C4-2B (cell line): Measurements from ENCODE around the gene TAF15.

Experiments used
- H3K27ac ChIP-seq: fragments of 450-650 bp; 2 replicates; pipeline ENCODE4 v1.5.1; 2017
- CTCF ChIP-seq: fragments of 450-650 bp; conservative IDR thresholded peaks from 2 replicates; pipeline ENCODE4 v1.5.1; 2017; ENCODE audit warnings: mild to moderate bottlenecking
- ZFX ChIP-seq: fragments of 450-650 bp; IDR thresholded peaks from 2 replicates; pipeline ENCODE4 v1.6.1; 2017

Gene TAF15

GRCh38 chr17:35865412-35866340 lies 56.4 kb downstream of the TAF15 start:
- no peak overlapping the region for H3K27ac ChIP-seq

GRCh38 chr17:35866341-35866950 lies 57.2 kb downstream of the TAF15 start:
- no peak overlapping the region for H3K27ac ChIP-seq
- TF ChIP-seq ZFX: no peak
- no peak for TF ChIP-seq CTCF

More at GRCh38 chr17:35865412-35866340, 56.4 kb downstream of the TAF15 start:
- TF ChIP-seq CTCF (no peak), ZFX (no peak)

- no peak overlapping the region for H3K27ac ChIP-seq
- TF ChIP-seq ZFX (no peak), CTCF (no peak)
These were observed 58.3 kb downstream of the TAF15 start for GRCh38 chr17:35867574-35867973.

GRCh38 chr17:35868737-35869136 lies 59.5 kb downstream of the TAF15 start, which contains the start of gene HEATR9:
HEATR9 (minus strand) TSS chr17:35868891; CDS start chr17:35868742, 149 bp downstream.
- TF ChIP-seq CTCF (no peak), ZFX (no peak)
- no peak within 1 kb of the TSS for H3K27ac ChIP-seq

- TF ChIP-seq ZFX: no peak
- TF ChIP-seq CTCF: no peak
- H3K27ac ChIP-seq: no peak overlapping the region
These were observed 61.9 kb downstream of the TAF15 start for GRCh38 chr17:35870906-35871819.

GRCh38 chr17:35872196-35872980 lies 63.1 kb downstream of the TAF15 start:
- no peak overlapping the region for H3K27ac ChIP-seq
- no peak for TF ChIP-seq ZFX
